ENCODE measurements around the gene GRK3. TPM values are rescaled to one million over a fixed set of nuclear protein-coding genes. Genes with fewer than 3 reads are reported as not detected.

GRK3 gene
- total and polyA plus RNA-seq, 2 of the 4 experiments (the other 2 are of a cell fraction): 0.58 to 1.6 TPM

DNA sequence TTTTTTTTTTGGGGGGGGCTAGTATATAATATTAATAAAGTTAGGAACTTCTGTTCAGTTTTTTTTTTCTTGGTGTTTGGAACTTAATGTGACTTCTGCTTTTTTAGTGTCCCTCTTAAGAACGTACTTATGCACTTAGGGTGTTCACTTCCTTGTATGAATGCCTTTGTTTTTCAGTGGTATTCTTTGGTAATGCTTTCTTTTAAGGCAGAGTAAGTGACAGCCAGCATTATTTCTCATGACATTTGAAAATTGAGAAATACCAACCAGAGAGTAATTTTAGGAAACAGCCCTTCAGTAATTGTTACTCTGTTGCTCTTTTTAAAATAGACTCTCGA is 2.4 kb downstream of the GRK3 start:
- H3K9me1 ChIP-seq (ENCODE audit: insufficient read depth, low read length): no peaks in the 10 kb centered on the region
- TF ChIP-seq POLR2A (IDR thresholded peaks at IDR 0.05; ENCODE audit: low read depth, low read length): no peak
- TF ChIP-seq MXI1 (IDR thresholded peaks at IDR 0.05; ENCODE audit: borderline replicate concordance, low read depth, low read length): no peak
- TF ChIP-seq BHLHE40 (IDR thresholded peaks at IDR 0.05; ENCODE audit: low read depth, low read length): no peak
- TF ChIP-seq, protein P1, sequence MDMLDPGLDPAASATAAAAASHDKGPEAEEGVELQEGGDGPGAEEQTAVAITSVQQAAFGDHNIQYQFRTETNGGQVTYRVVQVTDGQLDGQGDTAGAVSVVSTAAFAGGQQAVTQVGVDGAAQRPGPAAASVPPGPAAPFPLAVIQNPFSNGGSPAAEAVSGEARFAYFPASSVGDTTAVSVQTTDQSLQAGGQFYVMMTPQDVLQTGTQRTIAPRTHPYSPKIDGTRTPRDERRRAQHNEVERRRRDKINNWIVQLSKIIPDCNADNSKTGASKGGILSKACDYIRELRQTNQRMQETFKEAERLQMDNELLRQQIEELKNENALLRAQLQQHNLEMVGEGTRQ (IDR thresholded peaks at IDR 0.05; ENCODE audit: low read depth, low read length): no peak
- TF ChIP-seq RCOR1 (IDR thresholded peaks at IDR 0.05; ENCODE audit: insufficient replicate concordance, low read length): no peak
- intact Hi-C loops (cut with micrococcal nuclease): no loop called here
- H3K36me3 ChIP-seq (ENCODE audit: control insufficient read depth, insufficient read depth, low read length): no peaks in the 10 kb centered on the region
- no CpG with 5 or more reads among the region's 2 CpGs for WGBS, 2 experiments (ENCODE audit: extremely low coverage in 2 of 2, insufficient read length in 1 of 2)
- H2BK20ac ChIP-seq (ENCODE audit: low read depth, low read length): no peak overlapping the region
- H4K91ac ChIP-seq (ENCODE audit: insufficient read depth, low read depth, low read length): no peak overlapping the region
- H3K23ac ChIP-seq (ENCODE audit: low read depth, low read length): no peak overlapping the region
- H3K4ac ChIP-seq (ENCODE audit: low read depth, low read length): no peak overlapping the region
- H3K9me3 ChIP-seq (ENCODE audit: control insufficient read depth, insufficient read depth, low read length): no peaks in the 10 kb centered on the region
- H3K27ac ChIP-seq (ENCODE audit: insufficient read depth, low read length): no peak overlapping the region
- DNase-seq (no peak), ATAC-seq (ENCODE audit: low read depth) (no peak)
- H3K4me1 ChIP-seq (ENCODE audit: control insufficient read depth, insufficient read depth, low read length): no peaks in the 10 kb centered on the region
- no peaks in the 10 kb centered on the region for H3K79me1 ChIP-seq (ENCODE audit: low read depth in 1 of 2, low read length in 2 of 2)
- in situ Hi-C loops (cut with MboI; ENCODE audit: low sequenced_read_pairs): no loop called here
- ChIA-PET POLR2A (ENCODE audit: unreplicated experiment) (no interaction called here), CTCF (no interaction called here)
- no peak overlapping the region for H2BK15ac ChIP-seq (ENCODE audit: low read depth, low read length)
- H3K18ac ChIP-seq (ENCODE audit: low read depth, low read length): no peak overlapping the region
- no peak overlapping the region for H2AK5ac ChIP-seq (ENCODE audit: low read depth, low read length)
- no peak overlapping the region for H3K14ac ChIP-seq (replicated peaks; ENCODE audit: low read depth, low read length)
- H3K9ac ChIP-seq (ENCODE audit: low read depth, low read length): no peak overlapping the region
- H3K27me3 ChIP-seq (ENCODE audit: control insufficient read depth, insufficient read depth, low read length): peaks cover 22% of the 10 kb centered on the region
- dilution Hi-C loops (cut with HindIII; ENCODE audit: low sequenced_read_pairs, unreplicated experiment): no loop called here
- H2AK9ac ChIP-seq (replicated peaks; ENCODE audit: low read depth, low read length, poor library complexity): no peak overlapping the region
- no peak overlapping the region for H2AFZ ChIP-seq (replicated peaks; ENCODE audit: low read length, poor library complexity)
- H4K8ac ChIP-seq (ENCODE audit: low read depth in 2 of 2, low read length in 2 of 2): no peak overlapping the region
- no peak overlapping the region for H2BK120ac ChIP-seq (ENCODE audit: low read depth, low read length)
- H3K56ac ChIP-seq (ENCODE audit: extremely low read depth, insufficient read depth, low read length): no peak overlapping the region
- no TSS peak for BruUV-seq (replicated peaks)
- H3K4me3 ChIP-seq (ENCODE audit: insufficient read depth, low read depth, low read length): no peak overlapping the region
- H4K5ac ChIP-seq (ENCODE audit: low read depth, low read length): no peak overlapping the region
- no peak overlapping the region for H3K4me2 ChIP-seq (ENCODE audit: low read depth, low read length)
- no peaks in the 10 kb centered on the region for H4K20me1 ChIP-seq (ENCODE audit: insufficient read depth, low read length)
- no peak overlapping the region for H2BK5ac ChIP-seq (ENCODE audit: low read depth, low read length, poor library complexity, severe bottlenecking)

Measured in IMR-90 (cell line).